Measurements from ENCODE around the gene ZNF200.

DNA sequence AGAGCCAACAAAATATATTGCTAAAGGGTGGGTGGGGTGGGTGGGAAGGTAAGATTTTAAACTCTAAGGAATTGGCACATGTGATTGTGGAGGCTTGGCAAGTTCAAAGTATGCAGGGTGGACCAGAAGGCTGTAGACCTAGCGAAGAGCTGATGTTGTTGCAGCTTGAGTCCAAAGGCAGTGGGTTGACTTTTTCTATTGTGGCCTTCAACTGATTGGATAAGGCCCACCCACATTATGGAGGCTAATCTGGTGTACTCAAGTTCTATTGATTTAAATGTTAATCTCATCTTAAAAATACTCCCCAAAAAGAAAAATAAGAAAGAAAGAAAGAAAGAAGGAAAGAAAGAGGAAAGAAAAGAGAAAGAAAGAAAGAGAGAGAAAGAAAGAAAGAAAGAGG is 22.4 kb downstream of the ZNF200 start:
- no peak for TF ChIP-seq EZH2 (IDR thresholded peaks at IDR 0.05; ENCODE audit: low read length, missing control alignments)
- TF ChIP-seq, protein P1, sequence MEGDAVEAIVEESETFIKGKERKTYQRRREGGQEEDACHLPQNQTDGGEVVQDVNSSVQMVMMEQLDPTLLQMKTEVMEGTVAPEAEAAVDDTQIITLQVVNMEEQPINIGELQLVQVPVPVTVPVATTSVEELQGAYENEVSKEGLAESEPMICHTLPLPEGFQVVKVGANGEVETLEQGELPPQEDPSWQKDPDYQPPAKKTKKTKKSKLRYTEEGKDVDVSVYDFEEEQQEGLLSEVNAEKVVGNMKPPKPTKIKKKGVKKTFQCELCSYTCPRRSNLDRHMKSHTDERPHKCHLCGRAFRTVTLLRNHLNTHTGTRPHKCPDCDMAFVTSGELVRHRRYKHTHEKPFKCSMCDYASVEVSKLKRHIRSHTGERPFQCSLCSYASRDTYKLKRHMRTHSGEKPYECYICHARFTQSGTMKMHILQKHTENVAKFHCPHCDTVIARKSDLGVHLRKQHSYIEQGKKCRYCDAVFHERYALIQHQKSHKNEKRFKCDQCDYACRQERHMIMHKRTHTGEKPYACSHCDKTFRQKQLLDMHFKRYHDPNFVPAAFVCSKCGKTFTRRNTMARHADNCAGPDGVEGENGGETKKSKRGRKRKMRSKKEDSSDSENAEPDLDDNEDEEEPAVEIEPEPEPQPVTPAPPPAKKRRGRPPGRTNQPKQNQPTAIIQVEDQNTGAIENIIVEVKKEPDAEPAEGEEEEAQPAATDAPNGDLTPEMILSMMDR (conservative IDR thresholded peaks at IDR 0.05 in 1 of 2, IDR thresholded peaks at IDR 0.05 in 1 of 2; ENCODE audit: low read depth in 1 of 2, low read length in 2 of 2), result no peak
